ENCODE results near the gene STX10.

DNA sequence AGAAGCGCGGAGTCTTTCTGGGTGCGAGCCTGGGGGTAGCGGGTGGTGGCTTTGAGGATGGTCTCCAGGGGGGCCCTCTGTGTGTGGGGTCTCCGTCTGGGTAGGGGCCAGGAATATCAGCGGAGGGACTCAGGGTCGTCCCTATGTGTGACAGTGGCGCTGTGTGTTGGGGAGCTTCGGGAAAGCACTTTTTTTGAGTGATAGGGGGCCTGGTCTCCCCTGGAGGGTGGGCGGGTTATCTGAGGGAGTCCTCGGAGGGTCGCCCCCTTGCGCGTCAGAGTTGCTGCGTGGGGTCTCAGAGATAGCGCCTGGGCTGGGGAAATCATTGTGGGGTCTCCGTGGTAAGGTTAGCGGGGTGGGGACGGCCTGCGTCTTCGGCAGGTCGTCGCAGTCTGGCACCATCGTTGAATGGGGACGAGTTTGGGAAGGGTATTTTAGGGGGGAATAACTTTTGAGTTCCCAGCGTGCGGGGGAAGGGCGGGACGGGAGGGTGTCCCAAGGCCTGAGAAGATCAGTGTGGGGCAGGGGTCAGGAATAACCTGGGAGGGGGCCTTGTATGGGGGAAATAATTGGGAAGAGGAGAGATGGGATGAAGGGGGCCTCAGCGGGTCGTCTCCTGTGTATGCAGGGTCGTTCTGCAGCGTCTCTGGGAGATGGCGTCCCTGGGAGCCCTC lies 893 bp upstream of the STX10 start:
- TF ChIP-seq, protein P1, sequence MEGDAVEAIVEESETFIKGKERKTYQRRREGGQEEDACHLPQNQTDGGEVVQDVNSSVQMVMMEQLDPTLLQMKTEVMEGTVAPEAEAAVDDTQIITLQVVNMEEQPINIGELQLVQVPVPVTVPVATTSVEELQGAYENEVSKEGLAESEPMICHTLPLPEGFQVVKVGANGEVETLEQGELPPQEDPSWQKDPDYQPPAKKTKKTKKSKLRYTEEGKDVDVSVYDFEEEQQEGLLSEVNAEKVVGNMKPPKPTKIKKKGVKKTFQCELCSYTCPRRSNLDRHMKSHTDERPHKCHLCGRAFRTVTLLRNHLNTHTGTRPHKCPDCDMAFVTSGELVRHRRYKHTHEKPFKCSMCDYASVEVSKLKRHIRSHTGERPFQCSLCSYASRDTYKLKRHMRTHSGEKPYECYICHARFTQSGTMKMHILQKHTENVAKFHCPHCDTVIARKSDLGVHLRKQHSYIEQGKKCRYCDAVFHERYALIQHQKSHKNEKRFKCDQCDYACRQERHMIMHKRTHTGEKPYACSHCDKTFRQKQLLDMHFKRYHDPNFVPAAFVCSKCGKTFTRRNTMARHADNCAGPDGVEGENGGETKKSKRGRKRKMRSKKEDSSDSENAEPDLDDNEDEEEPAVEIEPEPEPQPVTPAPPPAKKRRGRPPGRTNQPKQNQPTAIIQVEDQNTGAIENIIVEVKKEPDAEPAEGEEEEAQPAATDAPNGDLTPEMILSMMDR (IDR thresholded peaks at IDR 0.05) = no peak
- TF ChIP-seq POLR2A (IDR thresholded peaks at IDR 0.05) = no peak
